Breast epithelium (tissue), 3 donors: ENCODE results near the gene KCNK15.

Source experiments
- CTCF ChIP-seq, 3 donors: fragments of 450-650 bp; IDR thresholded peaks; one replicate each; pipeline ENCODE4 v1.5.1; 2016 to 2017; ENCODE audit warnings: antibody characterized with exemption in 3 of 3, mild to moderate bottlenecking in 3 of 3, moderate library complexity in 3 of 3
- POLR2A ChIP-seq: fragments of 450-650 bp; IDR thresholded peaks from one replicate; pipeline ENCODE4 v1.6.1; 2016; ENCODE audit warnings: antibody characterized with exemption, mild to moderate bottlenecking, moderate library complexity

GRCh38 chr20:44703183-44703925, 42.3 kb upstream of the KCNK15 start:
- TF ChIP-seq CTCF (IDR thresholded peaks at IDR 0.05) (no peak), POLR2A (no peak)
